Heart left ventricle (tissue), 13 donors: ENCODE measurements around the gene FBXL22.

Source experiments
- CTCF ChIP-seq, 12 donors: fragments of 200-600 bp; sonication (generic) in 4 of 12; IDR thresholded peaks; one replicate each; pipeline versions ENCODE4 v1.5.0 to v1.8.0; 2018 to 2022; ENCODE audit warnings: antibody characterized with exemption in 12 of 12, mild to moderate bottlenecking in 5 of 12
- POLR2A ChIP-seq, 2 donors: fragments of 450-650 bp; IDR thresholded peaks; one replicate each; pipeline ENCODE4 v1.6.1; 2017; ENCODE audit warnings: antibody characterized with exemption in 2 of 2, mild to moderate bottlenecking in 2 of 2, moderate library complexity in 2 of 2
- donor health status: ischemic (EF 13 %, LVEDD 7.1; RV severe dilation, severe dysfunction).
- donor health status: DM: no; HTN: yes; CAD: no.
- donor health status: DM: no; HTN: no; CAD: no.
- donor health status: ischemic (EF 25% LVEDD 6.9; RV normal size, moderate dysfunction).
- donor health status: ischemic (EF 25% LVEDD 5.7; RV mildly dilated, moderate dysfunction).
- donor health status: ischemic (EF 35%, LVEDD 5.7; RV mildly dilated, moderate dysfunction).
- donor health status: nonischemic (EF 11% LVEDD 7.7; RV severe dilation, severe dysfunction).
- donor health status: DM: yes; HTN: yes; CAD: no.
- donor health status: PGD.
- donor health status: ischemic (EF 29% LVEDD 5.4; RV normal size, mild dysfunction).
- donor health status: nonischemic (EF 23%, LVEDD 6.1; RV moderate dilation, normal function).

GRCh38 chr15:63601704-63602185 lies 4.6 kb downstream of the FBXL22 start:
- no peak for TF ChIP-seq CTCF (IDR thresholded peaks at IDR 0.05)
- TF ChIP-seq POLR2A (IDR thresholded peaks at IDR 0.05) = no peak
